GM19452 (cell line): ENCODE data around the gene C22orf15.
A peak's percentile ranks its signal among the peaks of the same experiment; 100 is the strongest.

Source experiments
- ATAC-seq: cut with Tn5 transposase; IDR thresholded peaks from one replicate; pipeline ENCODE4 v1.9.1; 2021; ENCODE audit not compliant: unreplicated experiment

C22orf15 gene

DNA sequence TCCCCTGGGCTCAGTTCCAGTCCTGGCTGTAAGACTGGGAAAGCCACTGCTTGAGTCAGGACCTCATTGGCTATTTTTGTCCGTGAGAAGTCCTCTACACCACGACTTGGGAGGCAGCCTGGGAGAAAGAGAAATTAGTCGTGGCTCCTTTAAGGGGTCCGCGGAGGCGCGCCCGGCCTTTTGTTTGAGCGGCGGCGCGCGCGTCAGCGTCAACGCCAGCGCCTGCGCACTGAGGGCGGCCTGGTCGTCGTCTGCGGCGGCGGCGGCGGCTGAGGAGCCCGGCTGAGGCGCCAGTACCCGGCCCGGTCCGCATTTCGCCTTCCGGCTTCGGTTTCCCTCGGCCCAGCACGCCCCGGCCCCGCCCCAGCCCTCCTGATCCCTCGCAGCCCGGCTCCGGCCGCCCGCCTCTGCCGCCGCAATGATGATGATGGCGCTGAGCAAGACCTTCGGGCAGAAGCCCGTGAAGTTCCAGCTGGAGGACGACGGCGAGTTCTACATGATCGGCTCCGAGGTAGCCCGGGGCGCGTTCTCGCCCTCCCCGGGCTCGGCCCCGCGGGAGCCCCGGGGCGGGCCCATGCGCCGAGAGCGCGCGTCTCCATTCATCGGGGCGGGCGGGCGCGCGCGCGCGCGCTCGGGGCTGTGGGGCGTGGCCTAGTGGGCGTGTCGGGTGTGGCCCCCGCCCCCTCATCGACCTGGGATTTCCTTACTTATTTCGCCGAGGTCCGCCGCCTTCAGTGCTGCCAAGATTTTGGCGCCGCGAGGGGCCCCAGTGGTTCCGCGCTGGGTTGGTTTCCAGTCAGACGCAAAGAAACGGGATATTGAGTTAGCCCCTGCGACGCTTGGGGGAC is 24.2 kb downstream of the C22orf15 start, which contains the start of gene SMARCB1:
Gene SMARCB1 (plus strand): TSS at position 215 of the 848 bp plus-strand sequence. CDS start 204 bp downstream, at position 419.
- peak; percentile 67 for ATAC-seq

DNA sequence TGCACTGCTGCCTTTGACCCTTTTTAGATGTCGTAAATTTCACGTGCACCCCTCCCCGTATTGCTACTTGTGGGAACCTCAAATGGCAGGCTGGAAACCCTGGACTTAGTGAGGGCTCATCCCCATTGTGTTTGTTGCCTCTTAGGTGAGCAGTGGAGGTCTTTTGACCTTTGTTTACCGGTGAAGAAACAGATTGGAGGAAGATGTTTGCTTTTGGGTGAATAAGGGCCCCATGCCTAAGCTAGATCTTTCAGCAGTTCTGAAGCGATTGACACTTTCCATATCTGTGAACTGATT is 24.8 kb downstream of the C22orf15 start:
- ATAC-seq: peak; percentile 15

GRCh38 chr22:23787910-23788309 is 25.1 kb downstream of the C22orf15 start:
- ATAC-seq: no peak

GRCh38 chr22:23789121-23789520 is 26.3 kb downstream of the C22orf15 start:
- no peak for ATAC-seq

- ATAC-seq: no peak
Observed at GRCh38 chr22:23789638-23790037, 26.8 kb downstream of the C22orf15 start.

DNA sequence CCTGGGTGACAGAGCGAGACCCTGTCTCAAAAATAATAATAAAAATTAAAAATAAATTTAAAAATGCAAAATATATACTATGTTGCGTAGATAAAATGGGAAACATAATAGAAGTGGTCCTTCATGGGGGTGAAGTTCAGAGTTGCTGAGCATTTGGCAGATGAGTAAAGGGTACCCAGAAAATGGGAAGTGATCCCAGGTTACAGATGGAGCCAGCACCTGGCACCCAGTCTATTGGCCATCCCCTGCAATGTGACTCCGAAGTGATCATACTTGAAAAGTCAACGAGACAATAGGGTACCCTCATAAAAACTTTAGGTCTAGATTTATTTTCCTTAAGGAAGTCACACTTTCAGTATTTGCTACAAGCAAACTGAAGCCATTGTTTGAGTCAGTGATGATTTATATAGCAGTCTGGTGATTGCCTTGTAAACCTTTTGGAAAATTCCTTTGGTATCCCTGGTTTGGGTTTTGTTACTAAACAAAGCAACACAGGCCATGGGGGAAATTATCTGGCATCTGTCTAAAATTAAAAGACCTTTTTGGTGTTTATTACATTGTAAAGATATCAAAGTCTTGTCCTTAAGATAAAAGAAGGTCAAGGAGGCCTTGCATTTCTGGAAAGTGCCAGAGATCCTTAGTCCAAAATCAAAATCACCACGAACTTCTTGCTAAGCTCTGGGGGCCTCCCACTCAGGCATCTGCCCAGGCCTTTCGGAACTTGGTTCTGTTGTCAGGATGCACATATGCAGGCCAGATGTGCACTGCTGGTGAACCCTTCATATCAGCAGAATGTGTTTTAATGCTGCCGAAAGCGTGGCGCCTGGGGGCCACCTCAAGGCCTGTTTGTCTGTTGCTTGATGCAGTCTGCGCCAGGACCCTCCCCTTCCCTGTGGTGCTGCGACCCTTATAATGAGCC is 28.3 kb downstream of the C22orf15 start:
- no peak for ATAC-seq

DNA sequence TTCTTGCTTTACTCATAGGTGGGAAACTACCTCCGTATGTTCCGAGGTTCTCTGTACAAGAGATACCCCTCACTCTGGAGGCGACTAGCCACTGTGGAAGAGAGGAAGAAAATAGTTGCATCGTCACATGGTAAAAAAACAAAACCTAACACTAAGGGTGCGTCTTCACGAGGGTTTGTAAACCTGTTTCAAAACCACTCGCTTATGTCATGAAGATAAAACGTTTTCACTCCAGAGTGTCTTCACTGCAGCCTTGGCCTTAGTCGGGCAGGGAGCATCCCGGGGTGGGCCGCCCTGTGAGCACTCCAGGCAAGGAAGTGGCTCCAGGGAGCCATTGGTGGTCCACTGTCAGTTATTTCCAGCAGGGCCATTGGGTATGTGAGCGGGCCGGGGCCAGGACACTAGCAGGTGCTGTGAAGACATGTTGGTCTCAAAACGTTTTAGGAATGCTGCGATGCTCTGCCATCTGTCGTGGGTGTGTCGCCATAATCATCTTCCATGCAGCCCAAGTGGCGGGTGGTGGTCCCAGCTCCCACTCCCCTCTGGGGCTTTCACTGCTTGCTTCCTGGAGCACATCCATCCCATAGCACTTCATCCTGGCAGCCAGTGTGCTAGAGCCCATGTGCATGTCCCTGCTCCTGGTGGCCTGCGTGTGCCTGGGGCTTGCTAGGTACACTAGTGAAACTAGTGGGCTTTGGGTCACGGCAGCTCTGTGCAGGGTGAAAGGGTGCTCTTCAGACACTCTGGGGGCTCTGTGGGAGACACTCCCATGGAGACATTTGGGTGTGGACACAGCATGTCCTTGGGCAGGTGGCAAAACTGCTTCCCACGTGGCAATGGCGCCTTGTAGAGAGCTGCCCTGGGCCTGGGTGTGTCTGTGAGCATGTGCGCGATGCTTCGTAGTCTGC is 29.2 kb downstream of the C22orf15 start:
- no peak for ATAC-seq

DNA sequence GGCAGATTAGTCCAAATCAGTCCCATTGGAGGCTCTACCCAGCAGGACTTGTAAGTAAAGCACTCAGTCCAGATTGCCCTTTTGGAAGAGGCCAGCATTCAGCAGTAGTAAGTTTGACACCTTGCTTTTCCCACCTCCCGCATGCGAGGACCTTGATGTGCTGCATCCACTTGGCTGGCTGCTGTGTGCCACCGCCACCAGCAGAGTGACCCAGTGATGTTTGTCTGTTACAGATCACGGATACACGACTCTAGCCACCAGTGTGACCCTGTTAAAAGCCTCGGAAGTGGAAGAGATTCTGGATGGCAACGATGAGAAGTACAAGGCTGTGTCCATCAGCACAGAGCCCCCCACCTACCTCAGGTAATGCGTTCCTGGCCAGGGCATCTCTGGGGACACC is 30.5 kb downstream of the C22orf15 start:
- ATAC-seq: no peak

GRCh38 chr22:23796461-23796860 is 33.7 kb downstream of the C22orf15 start:
- no peak for ATAC-seq

GRCh38 chr22:23800297-23801237 is 37.8 kb downstream of the C22orf15 start:
- ATAC-seq: peak; percentile 66

DNA sequence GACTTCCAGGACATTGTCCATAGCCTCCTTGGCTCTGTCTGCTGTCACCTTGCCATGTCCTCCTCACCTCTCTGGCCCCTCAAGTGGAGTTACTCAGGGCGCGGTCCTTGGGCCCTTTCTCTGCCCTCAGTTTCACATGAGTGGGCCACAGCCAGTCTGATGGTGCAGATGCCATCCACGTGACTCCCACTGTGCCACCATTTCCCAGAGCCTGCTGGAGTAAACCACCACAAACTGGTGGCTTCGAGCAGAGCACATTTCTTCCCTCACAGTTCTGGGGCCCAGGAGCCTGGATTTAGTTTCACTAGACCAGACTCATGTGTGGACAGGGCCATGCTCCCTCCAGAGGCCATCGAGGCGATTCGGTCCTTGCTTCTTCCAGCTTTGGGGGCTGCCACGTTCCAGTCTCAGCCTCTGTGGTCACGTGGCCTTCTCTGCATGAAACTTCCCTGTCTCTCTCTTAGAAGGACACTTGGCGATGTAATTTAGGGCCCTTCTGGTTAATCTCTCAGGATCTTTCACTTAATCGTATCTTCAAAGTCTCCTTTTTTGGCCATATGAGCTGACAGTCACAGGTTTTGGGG is 38.5 kb downstream of the C22orf15 start:
- no peak for ATAC-seq

- ATAC-seq: no peak
Observed at GRCh38 chr22:23801886-23802377, 39.1 kb downstream of the C22orf15 start.

DNA sequence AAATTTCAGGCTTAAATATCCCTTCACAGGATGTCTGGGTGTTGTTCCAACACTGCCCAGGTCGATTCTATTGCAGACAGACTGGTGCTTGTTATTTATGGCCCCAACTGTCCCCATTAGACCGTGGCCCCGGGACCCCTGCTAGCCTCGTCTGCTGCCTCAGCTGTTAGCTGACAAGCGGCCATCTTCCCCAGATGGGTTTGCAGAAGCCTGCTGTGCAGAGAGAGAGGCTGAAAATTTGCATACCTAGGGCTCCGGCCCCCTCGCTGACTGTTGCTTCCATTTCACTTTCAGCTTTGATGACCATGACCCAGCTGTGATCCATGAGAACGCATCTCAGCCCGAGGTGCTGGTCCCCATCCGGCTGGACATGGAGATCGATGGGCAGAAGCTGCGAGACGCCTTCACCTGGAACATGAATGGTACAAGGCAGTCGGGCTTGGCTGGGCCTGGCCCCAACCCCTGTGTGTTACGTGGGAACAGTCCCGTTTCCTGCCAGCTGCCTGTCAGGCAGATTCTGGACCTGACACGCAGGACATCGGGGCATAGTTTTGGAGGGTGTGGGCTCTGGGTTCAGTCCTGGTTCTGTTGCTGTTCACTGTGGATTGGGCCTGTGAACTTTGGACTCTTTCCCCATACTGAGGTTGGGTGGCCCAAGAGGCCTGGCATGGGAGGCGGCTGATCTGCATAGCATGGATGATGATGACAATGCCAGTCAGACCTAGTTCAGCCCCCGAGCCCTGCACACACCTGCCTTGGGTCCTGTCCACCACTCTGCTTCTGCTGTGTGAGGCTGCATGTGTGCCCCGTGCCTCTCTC is 40.4 kb downstream of the C22orf15 start:
- ATAC-seq: no peak

DNA sequence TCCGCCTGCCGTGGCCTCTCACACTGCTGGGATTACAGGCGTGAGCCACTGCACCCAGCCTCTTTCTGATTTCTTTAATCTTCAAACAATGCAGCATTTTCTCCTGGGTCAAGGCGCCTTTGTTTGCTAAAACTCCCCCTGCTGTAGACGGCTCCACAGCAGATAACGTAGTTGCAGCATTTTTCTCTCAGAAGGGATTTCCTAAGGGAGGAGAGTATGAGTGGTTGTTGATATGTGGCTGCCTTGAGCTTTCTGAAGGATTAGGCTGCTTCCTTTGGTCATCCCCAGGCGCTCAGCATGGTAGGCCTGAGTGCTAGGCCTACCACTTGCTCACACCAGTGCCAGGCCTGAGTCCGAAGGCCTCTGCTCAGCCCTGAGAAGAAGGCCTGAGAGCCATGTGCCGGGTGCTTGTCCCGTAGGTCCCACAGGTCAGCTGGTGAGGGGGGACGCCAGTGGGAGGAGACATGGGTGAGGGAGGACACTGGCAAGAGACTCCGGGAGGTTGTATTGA is 42.0 kb downstream of the C22orf15 start:
- no peak for ATAC-seq

- ATAC-seq: no peak
Observed at GRCh38 chr22:23806837-23807236, 44.0 kb downstream of the C22orf15 start.

DNA sequence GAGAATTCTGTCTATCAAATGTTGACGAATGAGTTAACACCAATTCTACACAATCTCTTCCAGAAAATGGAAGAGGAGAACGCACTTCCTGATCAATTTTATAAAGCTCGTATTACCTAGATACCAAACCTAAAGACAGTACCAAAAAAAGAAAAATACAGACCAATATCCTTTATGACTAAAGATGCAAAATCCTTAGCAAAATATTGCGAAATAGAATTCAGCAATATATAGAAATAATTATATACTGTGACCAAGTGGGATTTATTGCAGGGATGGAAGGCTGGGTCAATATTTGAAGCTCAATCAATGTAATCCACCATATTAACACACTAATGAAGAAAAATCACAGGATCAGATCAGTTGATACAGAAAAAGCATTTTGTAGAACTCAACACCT is 49.6 kb downstream of the C22orf15 start:
- ATAC-seq: no peak
